GM21717 (cell line): ENCODE results near the gene C1orf53.

Source experiments
- ATAC-seq: cut with Tn5 transposase; IDR thresholded peaks from one replicate; pipeline ENCODE4 v1.9.1; 2021; ENCODE audit warnings: mild to moderate bottlenecking, moderate library complexity; ENCODE audit not compliant: unreplicated experiment

C1orf53 gene

DNA sequence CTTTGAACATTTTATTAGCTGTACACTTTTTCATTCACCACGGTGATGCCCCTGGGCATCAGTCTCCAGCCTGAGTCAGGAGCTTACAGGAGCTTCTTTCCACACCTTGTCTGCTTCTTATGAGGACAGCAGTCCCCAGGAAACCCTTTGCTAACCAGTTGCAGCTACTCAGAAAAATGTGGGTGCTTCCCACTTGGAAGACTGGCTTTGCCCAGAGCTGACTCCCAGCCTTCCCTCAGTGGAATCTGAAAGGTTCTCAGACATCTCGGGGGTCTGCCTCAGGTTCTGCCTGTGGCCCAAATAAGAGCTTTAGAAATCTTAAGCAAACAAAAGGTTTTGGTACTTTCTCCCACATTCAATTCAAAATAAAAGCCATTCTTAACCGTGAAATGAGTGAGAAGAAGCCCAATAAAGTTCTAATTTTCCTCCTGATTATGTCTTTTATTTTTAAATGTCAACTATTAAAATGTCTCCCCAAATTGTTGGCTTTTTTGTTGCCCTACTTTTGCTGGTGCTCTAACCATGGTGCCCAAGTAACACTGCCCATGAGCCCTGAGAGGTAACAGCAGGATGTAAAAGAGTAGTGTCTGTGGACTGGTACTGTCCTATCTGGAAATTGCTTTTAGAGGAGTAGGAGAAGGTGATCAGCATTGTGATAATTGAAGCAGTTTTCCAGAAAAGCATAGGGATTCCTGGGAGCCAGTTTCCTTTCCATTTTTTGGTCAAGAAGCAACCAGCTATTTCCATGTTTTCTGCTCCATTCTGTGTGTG, 5.6 kb downstream of the C1orf53 start:
- ATAC-seq = no peak

DNA sequence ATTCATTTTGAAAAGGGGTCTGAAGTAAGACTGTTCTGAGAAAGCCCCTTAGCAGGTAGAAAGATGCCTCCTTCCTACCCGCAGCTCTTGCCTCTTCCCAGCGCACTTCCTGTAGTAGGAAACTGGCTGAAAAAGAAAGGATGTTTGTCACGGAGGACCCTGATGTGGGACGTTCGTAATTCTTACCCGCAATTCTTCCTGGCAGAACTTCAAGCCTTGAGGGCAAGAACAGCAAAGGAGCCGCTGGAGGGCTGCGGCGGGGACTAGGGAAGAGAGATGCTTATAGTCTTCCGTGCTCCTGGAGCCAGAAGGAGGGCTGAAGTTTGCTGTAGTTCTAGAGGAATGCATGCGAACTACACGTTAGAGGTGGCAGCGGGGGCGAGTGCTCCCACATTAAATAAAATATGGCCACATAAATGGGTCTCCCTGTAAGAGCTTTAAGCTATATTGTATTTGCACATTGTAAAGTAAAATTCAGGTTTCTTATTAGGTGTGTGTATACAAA, 6.3 kb downstream of the C1orf53 start:
- no peak for ATAC-seq

DNA sequence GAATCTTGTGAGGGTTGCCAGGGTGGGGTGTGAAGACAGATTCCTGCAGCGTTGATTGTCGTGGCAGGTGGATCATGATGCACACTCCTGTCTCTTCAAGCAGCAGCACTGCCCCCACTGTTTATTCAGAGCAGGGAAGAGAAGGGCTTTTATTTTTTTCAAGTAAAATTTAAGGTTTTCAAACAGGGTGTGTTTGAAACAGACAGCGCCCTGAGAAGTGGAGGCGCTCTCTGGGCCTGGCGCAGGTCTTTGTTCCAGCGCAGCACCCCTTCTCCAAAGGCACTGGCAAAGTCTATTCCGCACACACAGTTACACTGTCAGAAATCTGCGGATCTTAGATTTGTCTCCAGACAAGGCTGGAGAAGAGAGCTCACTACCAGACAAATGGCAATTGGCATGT, 7.0 kb downstream of the C1orf53 start:
- no peak for ATAC-seq

DNA sequence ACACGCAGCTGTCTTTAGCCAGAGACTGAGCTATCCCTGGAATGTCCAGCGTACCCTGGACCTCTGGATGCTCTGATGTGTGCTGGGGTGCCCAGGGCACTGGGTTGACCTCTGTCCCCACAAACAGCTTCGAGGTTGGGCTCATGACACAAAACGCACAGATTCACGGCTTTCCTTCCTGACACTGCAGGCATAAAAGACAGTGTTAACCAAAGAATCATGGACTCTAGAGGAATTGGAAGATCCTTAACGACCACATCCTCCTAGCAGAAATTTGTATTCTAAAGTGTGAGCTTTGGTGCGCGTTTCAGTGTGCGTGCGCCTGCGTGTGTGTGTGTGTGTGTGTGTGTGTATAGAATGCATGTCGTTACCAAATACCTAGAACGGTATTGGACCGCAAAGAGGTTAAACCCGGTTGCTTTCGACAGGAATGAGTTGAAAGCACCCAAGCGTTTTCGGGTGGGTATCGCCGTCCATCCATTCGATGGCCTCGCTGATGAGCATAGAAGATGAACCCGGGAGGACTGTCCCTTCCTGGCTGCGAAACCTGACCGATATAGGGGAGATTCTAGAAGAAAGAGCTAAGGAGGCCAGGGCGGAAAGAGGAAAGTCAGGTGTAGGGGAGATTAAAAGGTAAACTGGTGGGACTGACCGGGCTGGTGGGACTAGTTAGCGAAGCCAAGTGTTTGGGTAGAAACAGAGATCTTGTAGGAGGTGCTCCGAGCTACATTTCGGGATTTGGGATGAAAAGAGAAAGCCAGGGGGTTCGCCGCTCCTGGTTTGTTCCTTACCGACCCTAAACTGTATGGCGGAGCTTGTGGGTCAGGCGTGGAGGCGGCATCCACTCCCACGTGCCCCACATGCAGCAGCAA, 7.9 kb downstream of the C1orf53 start:
- ATAC-seq = no peak

DNA sequence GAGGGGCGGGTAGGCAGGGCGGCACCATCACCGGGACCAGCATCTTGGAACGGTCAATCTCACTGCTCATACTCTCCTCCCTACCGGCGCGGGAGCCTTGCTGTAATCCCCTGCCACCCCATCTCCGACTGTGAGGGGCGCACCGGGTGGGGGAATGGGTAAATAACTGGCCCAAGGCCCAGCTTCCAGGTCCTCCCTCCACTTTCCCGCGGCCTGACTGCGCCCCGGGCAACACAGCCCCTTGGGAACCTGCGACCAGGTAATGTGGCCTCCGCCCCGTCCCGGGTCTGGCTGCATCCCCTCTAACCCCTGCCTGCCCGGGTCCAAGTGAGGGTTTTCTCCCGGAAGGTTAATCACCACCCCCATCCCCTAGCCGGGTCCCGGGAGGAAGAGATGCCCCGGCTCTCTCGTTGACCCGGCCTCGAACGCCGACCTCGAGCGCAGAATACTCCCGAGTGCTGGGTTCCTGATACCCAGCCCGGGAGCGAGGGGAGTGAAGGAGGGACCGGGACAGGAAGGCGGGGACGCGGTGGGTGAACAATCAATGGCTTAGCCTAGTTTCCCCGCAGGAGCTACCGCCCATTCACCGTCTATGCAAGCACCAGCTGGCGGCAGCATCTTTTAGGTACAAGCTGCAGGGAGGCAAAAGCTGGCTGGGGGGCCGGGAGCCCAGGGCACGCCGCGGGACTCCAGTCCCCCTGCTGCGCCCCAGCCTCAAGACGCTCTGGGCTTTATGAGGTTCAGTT, 8.9 kb downstream of the C1orf53 start:
- ATAC-seq = no peak

DNA sequence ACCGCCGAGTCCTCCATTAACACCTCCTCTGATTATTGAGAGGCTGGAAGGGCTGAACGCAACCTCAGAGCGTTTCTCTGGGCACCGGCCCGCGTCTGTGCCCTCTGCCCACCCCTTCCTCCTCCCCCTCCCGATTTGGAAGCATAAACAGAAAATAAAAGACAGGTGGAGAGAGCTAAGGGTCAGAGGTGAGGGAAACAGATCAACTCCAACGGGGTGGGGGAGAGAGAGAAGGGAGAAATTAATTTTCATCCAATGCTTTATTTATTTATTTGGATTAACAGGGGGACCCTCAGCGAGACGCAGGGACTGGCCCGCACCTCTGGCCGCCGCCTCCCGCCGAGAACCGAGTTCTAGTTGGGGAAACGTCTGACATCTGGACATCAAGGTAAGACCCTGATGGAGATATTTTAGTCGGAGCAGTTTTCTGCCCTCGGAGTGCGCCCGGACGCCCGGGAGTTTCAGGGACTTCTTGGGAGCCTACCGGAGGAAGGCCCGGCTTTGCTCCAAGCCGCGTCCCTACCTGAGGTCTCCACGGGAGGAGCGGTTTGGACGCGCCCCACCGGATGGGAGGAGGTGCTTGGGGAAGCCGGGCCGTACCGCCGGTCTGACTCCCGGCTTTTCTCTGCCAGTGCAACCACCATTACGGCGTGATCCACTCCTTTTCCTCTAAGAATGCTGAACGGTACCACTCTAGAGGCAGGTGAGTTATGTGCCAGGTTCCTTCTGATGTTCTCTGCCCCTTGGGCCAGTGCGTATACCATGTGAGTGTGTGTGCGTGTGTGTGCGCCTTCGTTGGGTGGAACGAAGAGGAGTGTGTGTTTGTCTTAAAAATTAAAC, 9.6 kb downstream of the C1orf53 start:
- no peak for ATAC-seq

DNA sequence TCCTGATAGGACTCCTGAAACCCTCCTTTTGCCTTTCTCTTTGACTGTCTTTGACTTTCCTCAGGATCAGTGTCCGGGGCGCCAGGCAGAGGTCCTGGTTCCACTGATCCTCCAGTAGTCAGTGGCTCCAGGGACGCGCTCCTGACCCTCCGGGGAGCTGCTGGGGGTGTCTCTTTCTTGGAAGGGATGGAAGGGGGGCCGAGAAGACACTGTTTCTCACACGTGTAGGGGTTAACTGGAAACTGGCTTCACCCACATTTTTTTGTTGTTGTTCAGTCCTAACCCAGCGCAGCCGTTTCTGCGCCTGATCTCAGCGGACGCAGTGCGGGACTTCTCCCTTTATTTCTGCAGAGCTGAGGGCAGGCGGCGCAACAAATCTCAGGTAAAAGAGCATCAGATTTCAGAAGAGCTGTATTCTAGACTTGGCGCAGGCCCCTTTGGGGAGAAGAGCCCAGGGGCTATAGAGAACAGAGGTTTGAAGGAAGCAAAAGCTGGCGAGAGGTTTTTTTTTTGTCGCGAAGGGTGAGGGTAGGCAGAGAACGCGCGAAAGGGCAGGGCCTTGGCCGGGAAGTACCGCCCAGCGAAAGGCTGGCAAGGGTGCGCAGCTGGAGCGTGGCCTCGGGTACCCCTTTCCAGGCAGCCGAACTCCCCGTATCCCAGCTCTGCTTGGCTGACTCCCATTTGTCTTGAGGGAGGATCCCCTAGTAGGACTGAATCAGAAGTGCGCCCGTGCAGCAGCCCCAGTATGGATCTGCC, 10.5 kb downstream of the C1orf53 start:
- no peak for ATAC-seq

DNA sequence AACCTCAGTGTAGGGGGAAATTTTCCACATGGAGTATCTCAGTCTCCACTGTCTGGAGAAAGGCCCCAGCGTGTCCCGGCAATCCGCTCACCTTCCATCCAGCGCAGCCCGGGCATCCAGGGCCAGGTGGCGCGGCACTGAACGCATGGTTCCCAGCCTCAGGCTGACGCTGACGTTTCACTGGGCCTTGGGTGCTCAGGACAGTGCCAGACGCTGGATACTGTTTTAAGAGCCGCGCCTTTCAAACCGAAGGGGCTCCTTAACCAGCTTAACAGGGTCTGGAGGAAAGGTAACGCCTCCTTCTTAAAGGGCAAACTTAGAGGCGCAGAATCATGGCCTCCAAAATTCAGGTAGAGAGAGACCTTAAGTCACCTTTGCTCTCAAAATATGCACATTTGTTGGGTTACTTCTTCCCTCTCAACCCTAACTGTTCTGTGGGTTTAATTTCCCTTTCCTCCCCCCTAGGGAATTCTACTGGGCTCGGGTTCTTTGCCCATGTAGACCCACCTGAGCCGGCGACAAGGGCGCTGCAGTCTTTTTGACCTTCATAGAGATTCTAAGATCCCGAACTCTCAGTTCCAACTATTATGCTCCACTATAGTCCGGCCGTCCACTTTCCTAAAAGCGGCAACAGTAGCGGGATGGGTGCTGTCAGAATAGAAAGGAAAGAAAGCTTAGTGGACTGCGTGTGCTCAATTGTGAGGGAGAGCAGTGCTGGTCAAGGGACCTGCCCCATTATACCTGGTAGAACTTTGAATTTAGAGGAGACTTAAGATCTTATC, 11.3 kb downstream of the C1orf53 start:
- ATAC-seq = no peak

DNA sequence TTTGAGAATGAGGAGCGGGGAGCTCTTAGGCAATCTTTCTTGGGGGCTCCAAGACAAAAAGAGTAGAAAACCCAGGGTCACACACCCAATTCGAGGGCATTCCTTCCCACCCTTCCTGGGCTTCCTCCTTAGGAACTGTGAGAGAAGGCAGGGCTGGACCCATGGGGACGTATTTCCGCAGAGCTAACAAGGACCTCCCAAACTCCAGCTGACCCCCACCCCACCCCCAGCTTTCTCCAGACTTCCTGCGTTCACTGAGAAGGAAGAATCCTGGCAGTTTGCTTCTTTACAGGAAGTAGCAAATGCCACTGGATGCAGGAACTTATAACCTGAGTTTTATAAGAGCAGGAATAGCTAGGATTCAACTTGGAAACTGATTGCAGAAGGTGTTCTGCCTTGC, 12.1 kb downstream of the C1orf53 start:
- no peak for ATAC-seq

DNA sequence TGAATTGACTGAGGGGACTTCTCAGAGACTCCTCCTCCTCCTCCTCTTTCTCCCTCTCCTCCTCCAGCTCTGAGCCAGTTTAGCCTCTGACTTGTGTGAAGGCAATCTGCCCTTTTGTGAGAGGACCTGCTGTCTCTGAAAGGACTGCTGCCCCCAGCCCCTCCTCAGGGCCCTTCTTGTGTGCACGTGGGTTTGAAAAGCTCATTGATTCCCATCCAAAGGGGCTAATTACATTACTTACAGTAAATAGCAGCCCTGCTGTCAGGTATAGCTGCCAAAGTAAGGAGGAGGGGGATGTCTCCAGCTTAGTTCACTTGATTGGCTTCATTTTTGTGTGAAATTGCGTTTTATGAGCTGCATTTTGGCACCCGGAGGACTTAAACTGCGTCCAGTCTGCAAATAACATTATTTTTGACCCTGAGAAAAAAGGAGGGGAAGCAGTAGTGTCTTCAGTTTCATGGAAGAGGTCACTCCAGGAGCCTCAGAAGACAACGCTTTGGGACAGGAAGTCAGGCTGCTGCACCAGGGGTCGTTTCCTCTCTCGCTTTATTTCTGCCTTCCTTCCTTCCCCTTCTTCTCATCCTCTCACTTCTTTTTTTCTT, 12.9 kb downstream of the C1orf53 start:
- ATAC-seq = no peak

DNA sequence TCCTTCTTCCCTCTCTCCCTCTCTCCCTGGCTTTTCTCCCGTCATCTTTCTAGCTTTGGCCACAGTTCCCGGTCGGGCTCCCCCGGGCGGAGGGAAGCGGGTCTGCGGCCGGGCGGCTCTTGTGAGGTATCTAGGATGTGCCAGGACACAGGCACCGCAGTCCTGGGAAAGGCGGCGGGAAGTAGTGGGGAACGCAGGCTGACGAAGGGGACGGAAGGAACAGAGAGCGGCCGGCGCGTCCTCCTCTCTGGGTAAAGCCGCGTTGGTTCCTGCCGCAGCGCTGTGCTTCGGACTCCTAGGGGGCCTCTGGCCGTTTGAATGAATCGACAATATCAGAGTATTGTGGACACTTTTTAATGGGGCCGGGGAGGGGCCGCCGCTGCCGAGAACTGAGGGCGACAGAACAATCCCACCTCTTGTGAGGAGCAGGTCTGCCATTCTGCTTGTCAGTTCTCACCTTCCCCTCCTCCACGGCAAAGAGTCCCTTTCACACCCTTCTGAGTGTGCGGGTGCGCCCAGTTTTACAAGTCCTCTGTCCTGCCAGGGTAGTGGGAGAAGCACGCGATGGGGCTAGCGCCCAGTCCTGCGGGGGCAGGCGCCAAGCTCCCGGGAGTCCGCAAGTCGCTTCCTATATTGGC, 13.6 kb downstream of the C1orf53 start:
- no peak for ATAC-seq

DNA sequence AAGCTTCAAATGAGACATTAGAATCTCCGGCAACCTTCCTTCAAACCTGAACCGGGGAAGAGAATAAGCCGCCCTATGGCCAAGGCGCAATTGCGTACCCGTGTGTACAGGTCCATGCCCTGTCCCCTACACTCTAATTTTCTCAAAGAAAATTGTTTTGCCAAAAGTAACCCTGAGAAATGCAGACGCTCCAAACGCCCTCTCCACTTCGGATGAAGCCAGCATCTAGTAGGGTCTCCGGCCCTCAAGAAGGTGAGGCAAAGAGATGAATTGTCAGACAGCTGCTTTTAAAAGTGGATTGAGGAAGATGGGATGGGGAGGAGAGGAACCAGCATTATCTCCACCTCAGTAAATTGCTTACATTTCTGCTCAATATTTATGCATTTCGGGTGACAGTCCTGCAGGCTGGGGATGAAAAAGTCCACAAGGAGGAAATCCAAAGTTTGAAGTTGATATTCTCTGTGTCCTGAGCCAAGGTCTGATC, 14.1 kb downstream of the C1orf53 start:
- no peak for ATAC-seq

DNA sequence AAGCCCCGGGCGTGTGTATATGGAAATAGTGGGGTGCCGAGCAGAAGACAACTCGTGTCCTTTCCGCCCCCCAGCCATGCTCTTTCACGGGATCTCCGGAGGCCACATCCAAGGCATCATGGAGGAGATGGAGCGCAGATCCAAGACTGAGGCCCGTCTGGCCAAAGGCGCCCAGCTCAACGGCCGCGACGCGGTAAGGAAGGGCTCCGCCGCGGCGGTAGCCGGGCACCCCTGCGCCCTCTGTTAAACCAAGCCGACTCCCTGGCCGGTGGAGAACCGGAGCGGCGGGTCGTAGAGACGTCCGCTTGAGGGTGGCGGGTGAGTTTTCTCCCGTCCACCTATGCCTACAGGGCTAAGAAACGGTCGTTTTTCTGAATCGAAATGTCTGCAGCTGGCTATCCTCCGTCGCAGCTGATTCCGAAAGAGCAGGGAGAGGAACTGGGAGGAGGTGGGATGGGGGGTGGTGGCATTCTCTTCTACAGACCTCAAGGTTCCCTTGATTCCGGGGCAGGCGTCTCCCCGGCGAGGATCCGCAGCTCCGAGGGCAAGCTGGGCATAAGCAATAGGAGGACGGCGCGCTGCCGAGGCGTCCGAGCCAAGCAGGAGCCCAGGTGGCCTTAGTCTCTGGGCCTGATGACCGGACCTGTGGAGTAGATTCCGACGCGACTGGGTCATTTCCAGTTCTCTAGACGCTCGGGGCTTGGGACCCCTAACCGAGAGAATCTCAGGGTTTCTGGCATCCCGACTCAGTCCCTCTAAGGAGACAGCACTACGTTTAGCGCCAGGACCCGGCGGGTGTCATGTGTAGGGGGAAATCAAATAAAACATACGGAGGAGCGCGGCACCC, 15.6 kb downstream of the C1orf53 start:
- no peak for ATAC-seq

DNA sequence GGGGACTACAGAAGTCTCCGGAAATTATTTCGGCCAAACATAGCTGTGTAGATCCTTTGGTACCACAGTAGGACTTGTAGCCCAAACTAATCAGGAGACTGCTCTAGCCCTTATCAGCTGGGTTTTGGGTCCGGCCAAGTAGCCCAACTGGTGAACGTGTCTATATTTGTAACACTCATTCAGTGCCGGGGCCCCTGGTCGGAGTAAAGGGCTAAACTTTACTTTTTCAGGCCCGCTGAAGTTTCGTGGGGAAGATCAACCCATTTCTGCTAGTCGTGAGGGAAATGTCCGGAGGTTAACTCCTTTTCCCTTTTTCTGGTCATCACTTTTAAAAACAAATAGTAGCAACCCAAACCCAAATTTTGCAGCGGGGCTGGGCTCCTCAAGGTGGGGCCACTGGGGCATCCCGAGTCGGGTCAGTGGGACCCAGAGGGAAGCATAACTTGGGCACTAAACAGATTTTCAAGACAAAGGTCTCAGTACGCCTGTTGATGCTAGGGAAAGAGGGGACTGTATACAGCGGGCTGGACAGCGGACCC, 16.4 kb downstream of the C1orf53 start:
- ATAC-seq = no peak

DNA sequence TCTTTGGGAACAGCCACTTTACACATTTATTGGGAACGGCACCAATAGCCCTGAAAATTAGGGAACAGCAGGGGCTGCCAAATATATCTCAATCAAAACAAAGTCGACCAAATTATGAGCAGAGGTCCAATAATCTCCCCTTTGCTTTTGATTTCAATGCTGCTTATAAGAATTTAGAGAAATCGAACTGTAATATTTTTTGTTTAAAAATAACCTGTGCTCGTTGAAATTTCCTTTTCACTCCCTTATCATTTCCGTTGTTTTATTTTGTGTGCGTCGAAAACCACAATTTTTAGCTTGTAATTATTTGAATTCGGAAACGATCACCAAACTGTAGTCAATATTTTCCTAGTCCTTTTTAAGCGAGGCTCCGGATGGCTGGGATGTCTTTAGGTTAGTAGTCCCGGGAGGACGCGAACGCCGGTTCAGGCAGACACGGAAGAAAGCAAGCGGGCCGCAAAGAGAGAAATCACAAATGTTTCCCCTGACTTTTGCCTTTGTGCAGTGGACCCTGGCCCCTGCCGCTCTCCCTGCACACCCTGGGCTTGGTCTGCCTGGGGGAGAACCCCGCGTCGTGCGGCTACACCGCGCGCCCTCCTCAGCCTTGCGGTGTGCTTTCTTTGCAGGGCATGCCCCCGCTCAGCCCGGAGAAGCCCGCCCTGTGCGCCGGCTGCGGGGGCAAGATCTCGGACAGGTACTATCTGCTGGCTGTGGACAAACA, 17.1 kb downstream of the C1orf53 start:
- ATAC-seq = no peak

DNA sequence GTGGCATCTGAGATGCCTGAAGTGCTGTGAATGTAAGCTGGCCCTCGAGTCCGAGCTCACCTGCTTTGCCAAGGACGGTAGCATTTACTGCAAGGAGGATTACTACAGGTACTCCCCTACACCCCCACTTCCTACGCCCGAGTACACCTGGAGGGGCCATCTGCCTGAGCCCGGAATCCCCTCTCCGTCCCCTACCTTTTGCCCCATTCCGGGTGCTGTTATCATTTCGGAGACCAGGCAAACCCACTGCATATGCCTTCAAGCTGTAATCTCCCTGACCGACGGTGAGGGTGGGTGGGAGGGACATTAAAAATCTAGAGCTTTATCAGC, 17.6 kb downstream of the C1orf53 start:
- no peak for ATAC-seq
